Common myeloid progenitor, CD34-positive (primary cell): Measurements from ENCODE around the gene GCNA. TPM values are rescaled to one million over a fixed set of nuclear protein-coding genes. Genes with fewer than 3 reads are reported as not detected.
A peak's percentile ranks its signal among the peaks of the same experiment; 100 is the strongest.

Source experiments
- CTCF ChIA-PET: fragments of 350-600 bp; sonication (Branson Sonifier 250); formaldehyde crosslinking; loops from one replicate; lab custom pipeline; 2021; ENCODE audit warnings: antibody characterized with exemption; lab: Charles Lee
- POLR2A ChIA-PET: fragments of 350-600 bp; sonication (Branson Sonifier 250); formaldehyde crosslinking; loops from one replicate; lab custom pipeline; 2021; ENCODE audit warnings: antibody characterized with exemption; lab: Charles Lee
- DNase-seq, 3 donors: peaks; one replicate each; pipeline versions ENCODE4 v3.0.0 to v3.0.0-alpha.2; 2013
- H3K27ac ChIP-seq, 2 experiments: 1 replicate in 1 of 2; 2 replicates in 1 of 2; pipeline ENCODE4 v1.7.0; 2013; ENCODE audit warnings: inconsistent platforms in 2 of 2, low read length in 2 of 2, mild to moderate bottlenecking in 2 of 2, low read depth in 1 of 2, moderate library complexity in 1 of 2; ENCODE audit not compliant: severe bottlenecking in 2 of 2, insufficient read depth in 1 of 2, poor library complexity in 1 of 2
- H3K27me3 ChIP-seq, 5 experiments: replicated peaks in 2 of 5; 1 replicate in 3 of 5; 2 replicates in 2 of 5; pipeline versions ENCODE4 v1.6.1 to v1.7.0; 2013; ENCODE audit warnings: low read length in 4 of 5, mild to moderate bottlenecking in 2 of 5, moderate library complexity in 2 of 5, inconsistent platforms in 1 of 5; ENCODE audit not compliant: insufficient read depth in 5 of 5, control insufficient read depth in 4 of 5
- H3K36me3 ChIP-seq, 4 experiments: 1 replicate in 2 of 4; 2 replicates in 2 of 4; pipeline versions ENCODE4 v1.6.1 to v1.7.0; 2013; ENCODE audit warnings: low read length in 3 of 4, control low read depth in 1 of 4, mild to moderate bottlenecking in 1 of 4; ENCODE audit not compliant: control insufficient read depth in 4 of 4, insufficient read depth in 4 of 4
- H3K4me1 ChIP-seq, 4 experiments: 1 replicate in 3 of 4; 2 replicates in 1 of 4; pipeline versions ENCODE4 v1.6.1 to v1.7.1; 2013; ENCODE audit warnings: low read length in 3 of 4, mild to moderate bottlenecking in 3 of 4, control low read depth in 1 of 4, inconsistent platforms in 1 of 4, moderate library complexity in 1 of 4; ENCODE audit not compliant: control insufficient read depth in 4 of 4, insufficient read depth in 4 of 4; ENCODE audit errors: control extremely low read depth in 1 of 4
- H3K4me3 ChIP-seq, 7 experiments: 1 replicate in 4 of 7; 2 replicates in 3 of 7; pipeline versions ENCODE4 v1.5.1 to v1.7.0; 2013; ENCODE audit warnings: mild to moderate bottlenecking in 7 of 7, low read length in 6 of 7, moderate library complexity in 6 of 7, inconsistent platforms in 2 of 7, low read depth in 2 of 7, control low read depth in 1 of 7; ENCODE audit not compliant: insufficient read depth in 4 of 7, control insufficient read depth in 1 of 7; ENCODE audit errors: extremely low read depth in 1 of 7
- H3K9me3 ChIP-seq, 5 experiments: 1 replicate in 4 of 5; 2 replicates in 1 of 5; pipeline versions ENCODE4 v1.6.1 to v1.7.1; 2013; ENCODE audit warnings: low read length in 4 of 5, mild to moderate bottlenecking in 2 of 5, inconsistent platforms in 1 of 5, low read depth in 1 of 5, moderate library complexity in 1 of 5; ENCODE audit not compliant: control insufficient read depth in 4 of 5, insufficient read depth in 2 of 5; ENCODE audit errors: control extremely low read depth in 1 of 5
- WGBS: methylation state at CpG from one replicate; pipeline ENCODE4 v1.1.5; 2013; ENCODE audit not compliant: insufficient coverage; 5-methylcytosine and 5-hydroxymethylcytosine counted together
- polyA plus RNA-seq: library from polyadenylated mRNA; unstranded; fragments of 120-200 nt; gene quantifications from one replicate; pipeline ENCODE4 v1.2.1, GENCODE V29; 2013

GCNA gene, protein sequence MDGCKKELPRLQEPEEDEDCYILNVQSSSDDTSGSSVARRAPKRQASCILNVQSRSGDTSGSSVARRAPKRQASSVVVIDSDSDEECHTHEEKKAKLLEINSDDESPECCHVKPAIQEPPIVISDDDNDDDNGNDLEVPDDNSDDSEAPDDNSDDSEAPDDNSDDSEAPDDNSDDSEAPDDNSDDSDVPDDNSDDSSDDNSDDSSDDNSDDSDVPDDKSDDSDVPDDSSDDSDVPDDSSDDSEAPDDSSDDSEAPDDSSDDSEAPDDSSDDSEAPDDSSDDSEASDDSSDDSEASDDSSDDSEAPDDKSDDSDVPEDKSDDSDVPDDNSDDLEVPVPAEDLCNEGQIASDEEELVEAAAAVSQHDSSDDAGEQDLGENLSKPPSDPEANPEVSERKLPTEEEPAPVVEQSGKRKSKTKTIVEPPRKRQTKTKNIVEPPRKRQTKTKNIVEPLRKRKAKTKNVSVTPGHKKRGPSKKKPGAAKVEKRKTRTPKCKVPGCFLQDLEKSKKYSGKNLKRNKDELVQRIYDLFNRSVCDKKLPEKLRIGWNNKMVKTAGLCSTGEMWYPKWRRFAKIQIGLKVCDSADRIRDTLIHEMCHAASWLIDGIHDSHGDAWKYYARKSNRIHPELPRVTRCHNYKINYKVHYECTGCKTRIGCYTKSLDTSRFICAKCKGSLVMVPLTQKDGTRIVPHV
- polyA plus RNA-seq = 1.5 TPM

DNA sequence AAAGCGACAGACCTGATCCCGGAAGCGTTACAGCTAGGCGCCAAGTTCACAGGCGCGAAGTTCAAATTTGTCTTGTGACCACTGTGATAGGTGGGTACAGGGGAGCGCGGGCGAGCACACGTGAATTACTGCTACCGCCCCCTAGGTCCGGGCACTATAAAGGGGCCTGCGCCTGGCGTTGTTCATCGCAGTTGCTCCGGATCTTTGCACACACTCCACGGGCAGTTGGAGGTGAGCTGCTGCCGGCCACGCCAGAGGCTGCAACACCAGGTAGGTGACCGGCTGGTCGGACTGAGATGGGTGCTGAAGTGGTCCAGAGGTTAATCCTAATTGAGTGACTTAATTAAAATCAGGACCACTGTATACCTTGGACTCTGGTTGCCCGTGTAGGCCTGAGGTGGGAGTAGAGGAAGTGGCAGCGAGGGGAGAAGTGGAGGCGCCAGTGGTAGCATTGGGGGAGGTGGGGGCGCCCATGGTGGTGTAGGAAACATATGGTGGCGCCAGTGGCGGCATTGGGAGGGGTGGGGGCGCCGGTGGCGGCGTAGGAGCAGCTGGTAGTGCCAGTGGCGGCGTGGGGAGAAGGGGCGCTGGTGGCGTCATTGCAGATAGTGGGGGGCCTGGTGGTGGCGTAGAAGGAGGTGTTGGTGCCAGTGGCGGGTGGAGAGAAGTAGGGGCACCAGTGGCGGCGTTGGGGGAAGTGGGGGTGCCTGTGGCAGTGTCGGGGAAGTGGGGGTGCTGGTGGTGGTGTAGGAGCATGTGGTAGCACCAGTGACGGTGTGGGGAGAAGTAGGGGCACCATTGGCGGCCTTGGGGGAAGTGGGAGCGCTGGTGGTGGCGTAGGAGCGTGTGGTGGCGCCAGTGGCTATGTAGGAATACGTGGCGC, at the start of gene GCNA:
GCNA (plus strand) TSS at position 185 of the 883 bp plus-strand sequence. CDS start 2,385 bp downstream, outside the sequence.
- H3K36me3 ChIP-seq = peaks cover 0 to 25% (median 8%) of the 10 kb centered on the region in 4 experiments
- CTCF ChIA-PET = no interaction called here
- peaks cover 0 to 2% (median 0%) of the 10 kb centered on the region in 5 experiments for H3K27me3 ChIP-seq
- no peak within 1 kb of the TSS for H3K4me3 ChIP-seq
- no peaks in the 10 kb centered on the region for H3K4me1 ChIP-seq
- WGBS = 94% methylated on average over 38 of the region's 48 CpGs
- POLR2A ChIA-PET = no interaction called here
- peak in 2 of 3 donors; percentile 7 to 19 for DNase-seq
- no peaks in the 10 kb centered on the region for H3K9me3 ChIP-seq
- H3K27ac ChIP-seq = no peak within 1 kb of the TSS

DNA sequence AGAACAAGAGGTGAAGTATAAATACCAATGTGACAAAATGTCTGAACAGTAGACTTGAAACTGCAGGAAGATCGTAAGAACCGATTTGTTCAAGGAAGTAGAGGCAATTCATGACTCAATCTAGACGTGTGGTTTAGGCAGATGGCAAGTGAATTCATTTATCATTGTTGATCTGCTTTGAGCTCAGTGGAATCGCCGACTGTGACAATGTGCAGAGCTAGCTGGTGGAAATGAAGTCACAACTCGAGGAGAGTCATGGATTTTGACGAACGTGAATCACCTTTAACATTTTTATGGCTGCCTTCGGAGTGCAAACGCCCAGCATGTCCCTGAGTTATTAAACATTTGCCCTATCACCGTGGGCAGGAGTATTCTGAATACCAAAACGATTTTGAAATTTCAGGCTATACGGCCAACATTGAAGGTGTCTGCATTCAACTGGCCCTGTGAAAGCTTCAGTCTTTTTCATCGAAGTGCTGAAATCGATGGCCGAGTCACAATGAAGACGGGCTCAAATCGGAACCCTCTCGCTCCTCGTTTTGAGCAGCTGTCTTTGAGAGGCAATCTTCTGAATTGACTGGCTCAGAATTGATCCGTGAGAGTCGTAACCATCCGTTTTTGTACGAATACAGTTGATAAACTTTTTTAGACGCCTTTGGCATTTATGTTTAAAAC, 46.0 kb upstream of the GCNA start:
- 34% methylated on average over 25 of the region's 25 CpGs for WGBS
- H3K36me3 ChIP-seq = no peaks in the 10 kb centered on the region

DNA sequence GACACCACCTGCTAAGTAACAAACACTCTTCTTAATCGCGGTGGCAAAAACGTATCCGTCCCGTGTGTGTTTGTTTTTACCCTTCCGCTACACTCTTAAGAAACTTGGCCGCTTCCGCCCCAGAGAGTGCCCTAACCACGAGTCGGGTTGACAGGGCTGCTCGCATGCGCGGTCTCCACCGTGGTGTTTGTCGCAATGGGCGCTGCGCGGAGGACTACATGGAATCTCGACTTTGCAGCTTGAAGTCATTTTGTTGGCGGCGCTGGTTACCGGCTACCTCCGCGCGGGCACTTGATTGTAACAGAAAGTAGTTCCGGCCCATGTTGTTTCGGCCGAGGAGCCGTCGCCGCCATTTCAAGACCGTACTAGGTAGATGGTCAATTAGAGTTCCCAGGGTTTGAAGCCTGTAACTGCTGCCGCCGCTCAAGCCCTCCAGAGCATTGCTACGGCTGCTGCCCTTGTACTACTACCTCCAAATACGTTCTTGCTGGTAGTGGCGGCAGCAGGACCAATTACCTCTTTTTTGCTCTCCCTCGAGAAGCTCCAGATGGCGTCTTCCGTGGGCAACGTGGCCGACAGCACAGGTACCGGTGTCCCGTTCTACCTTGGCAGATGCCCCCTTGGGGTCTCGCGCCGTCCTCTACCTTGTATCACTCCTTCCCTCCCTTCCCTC, 45.3 kb upstream of the GCNA start, which contains the start of gene OGT:
OGT (plus strand) TSS at position 352 of the 673 bp plus-strand sequence; CDS start at position 548, 196 bp downstream.
- CTCF ChIA-PET = interaction anchor here (0.9 to 1.4 kb wide), 2 partner anchors 19 to 85 kb away, joined by 3 read pairs; no protein-coding TSS in a partner anchor
- 31% methylated on average over 44 of the region's 47 CpGs for WGBS

More for the DNA sequence above, 46.0 kb upstream of the GCNA start:
- Histone ChIP-seq H3K9me3 (peaks cover 0 to 13% (median 0%) of the 10 kb centered on the region in 5 experiments), H3K4me3 (peak overlapping the region; percentile 14 to 94 (median 83)), H3K4me1 (peaks cover 0 to 24% (median 14%) of the 10 kb centered on the region in 4 experiments), H3K27me3 (peaks cover 0 to 4% (median 0%) of the 10 kb centered on the region in 5 experiments), H3K27ac (peak overlapping the region; percentile 71 to 94)
- ChIA-PET POLR2A (no interaction called here), CTCF (interaction anchor here (1.4 kb wide), 1 partner anchor 84 kb away, joined by 3 read pairs; no protein-coding TSS in a partner anchor)
- peak; percentile 59 to 88 (median 82) for DNase-seq

DNA sequence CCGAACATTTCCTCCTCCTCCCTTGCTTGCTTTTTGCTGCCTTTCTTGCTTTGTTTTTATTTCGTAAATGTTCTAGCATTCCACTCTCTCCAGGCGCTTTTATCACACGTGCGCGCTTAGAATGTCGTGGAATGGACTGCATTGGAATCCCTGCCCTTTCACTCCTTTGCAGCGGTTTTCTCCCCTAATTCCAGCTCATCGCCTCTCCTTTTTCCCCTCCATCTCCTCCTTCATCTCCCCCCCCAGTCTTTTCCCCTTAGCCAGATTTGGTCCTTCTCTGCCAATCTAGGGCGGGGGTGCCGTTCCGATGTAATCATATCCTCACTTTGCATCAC, 44.8 kb upstream of the GCNA start:
- Histone ChIP-seq H3K4me3 (peak overlapping the region; percentile 74 to 98 (median 83)), H3K27ac (peak overlapping the region; percentile 83 to 94), H3K36me3 (peaks cover 0 to 7% (median 0%) of the 10 kb centered on the region in 4 experiments), H3K27me3 (peaks cover 0 to 6% (median 0%) of the 10 kb centered on the region in 5 experiments), H3K9me3 (peaks cover 0 to 13% (median 0%) of the 10 kb centered on the region in 5 experiments), H3K4me1 (peaks cover 3 to 31% (median 14%) of the 10 kb centered on the region in 4 experiments)
- CTCF ChIA-PET = interaction anchor here (0.9 to 1.4 kb wide), 2 partner anchors 18 to 86 kb away, joined by 3 read pairs; no protein-coding TSS in a partner anchor
- POLR2A ChIA-PET = interaction anchor here (0.5 kb wide), 1 partner anchor 136 kb away, joined by 6 read pairs; no protein-coding TSS in a partner anchor
- no peak for DNase-seq
- 24% methylated on average over 11 of the region's 12 CpGs for WGBS

More for the DNA sequence above, 45.3 kb upstream of the GCNA start, which contains the start of gene OGT:
- peak; percentile 98 to 99 (median 99) for DNase-seq
- H3K9me3 ChIP-seq = peaks cover 0 to 13% (median 0%) of the 10 kb centered on the region in 5 experiments
- POLR2A ChIA-PET = interaction anchor here (0.5 kb wide), 1 partner anchor 136 kb away, joined by 6 read pairs; no protein-coding TSS in a partner anchor
- H3K27me3 ChIP-seq = peaks cover 0 to 6% (median 0%) of the 10 kb centered on the region in 5 experiments
- H3K4me1 ChIP-seq = peaks cover 2 to 28% (median 14%) of the 10 kb centered on the region in 4 experiments
- H3K36me3 ChIP-seq = peaks cover 0 to 4% (median 0%) of the 10 kb centered on the region in 4 experiments
- peak within 1 kb of the TSS; percentile 83 to 94 for H3K27ac ChIP-seq
- peak within 1 kb of the TSS; percentile 74 to 98 (median 83) for H3K4me3 ChIP-seq

DNA sequence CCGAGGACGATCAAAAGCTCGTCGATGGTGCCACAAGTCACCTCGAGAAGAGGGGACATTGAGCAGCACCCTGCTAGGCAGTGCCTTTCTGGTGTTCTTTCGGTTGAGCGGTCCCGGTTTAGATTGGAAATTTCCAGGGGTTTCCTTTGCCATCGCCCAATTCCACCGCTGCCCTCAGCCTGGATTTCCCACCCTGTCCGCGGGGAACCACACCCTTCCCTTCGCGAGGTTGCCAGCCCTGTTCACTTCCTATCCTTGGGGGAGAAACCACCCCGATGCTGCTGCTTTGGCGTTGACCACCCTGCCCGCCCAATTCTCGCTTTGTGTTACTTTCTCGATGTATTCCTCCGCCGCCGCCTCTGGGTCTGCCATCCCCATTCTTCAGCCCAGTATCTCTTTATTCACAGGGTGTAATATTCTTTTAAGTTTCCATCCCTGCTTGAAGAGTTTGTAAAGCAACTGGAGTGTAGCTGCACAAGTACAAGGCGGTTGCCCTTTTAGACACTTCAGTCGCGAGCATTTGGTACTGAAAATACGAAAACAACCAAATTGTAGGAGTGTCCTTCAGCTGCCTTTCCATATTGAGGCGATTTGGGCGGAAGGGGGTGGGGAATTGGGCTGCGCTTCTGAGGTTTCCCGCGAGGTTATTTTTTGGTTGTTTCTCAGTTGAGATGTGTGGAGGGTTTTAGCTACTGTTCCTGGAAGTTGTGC, 44.2 kb upstream of the GCNA start:
- CTCF ChIA-PET = interaction anchor here (0.9 to 1.4 kb wide), 3 partner anchors 18 to 86 kb away, joined by 3 read pairs; no protein-coding TSS in a partner anchor
- Histone ChIP-seq H3K4me1 (peaks cover 3 to 36% (median 15%) of the 10 kb centered on the region in 4 experiments), H3K27me3 (peaks cover 0 to 6% (median 0%) of the 10 kb centered on the region in 5 experiments), H3K36me3 (peaks cover 0 to 7% (median 0%) of the 10 kb centered on the region in 4 experiments), H3K27ac (peak overlapping the region; percentile 83 to 94), H3K9me3 (peaks cover 0 to 13% (median 0%) of the 10 kb centered on the region in 5 experiments), H3K4me3 (peak overlapping the region; percentile 74 to 98 (median 83))
- 41% methylated on average over 31 of the region's 31 CpGs for WGBS
- DNase-seq = peak; percentile 34 to 62 (median 54)
- POLR2A ChIA-PET = interaction anchor here (1.0 kb wide), 1 partner anchor 16 kb away, joined by 4 read pairs; no protein-coding TSS in a partner anchor
